Prostate gland (tissue), 2 donors: Measurements from ENCODE around the gene BSPH1.
"Not testable (repeated sequence)": the region's sequence is repeated elsewhere in the genome, so short reads cannot be mapped to it uniquely, and the experiment has no call there.

Experiments used
- CTCF ChIP-seq, 4 experiments: fragments of 200-600 bp in 2 of 4; fragments of 450-650 bp in 2 of 4; sonication (generic) in 2 of 4; IDR thresholded peaks; 1 replicate in 3 of 4; 2 replicates in 1 of 4; pipeline ENCODE4 v1.5.1; 2016 to 2019; ENCODE audit warnings: antibody characterized with exemption in 4 of 4, mild to moderate bottlenecking in 2 of 4, moderate library complexity in 2 of 4
- POLR2A ChIP-seq: fragments of 450-650 bp; IDR thresholded peaks from one replicate; pipeline ENCODE4 v1.6.1; 2016; ENCODE audit warnings: antibody characterized with exemption, mild to moderate bottlenecking
- POLR2AphosphoS5 ChIP-seq: sonication (generic); formaldehyde crosslinking; IDR thresholded peaks from one replicate; pipeline ENCODE4 v1.6.1; 2017; ENCODE audit warnings: antibody characterized with exemption

- TF ChIP-seq CTCF (IDR thresholded peaks at IDR 0.05), result peak in 1 of 4 experiments; percentile 25
- TF ChIP-seq POLR2A, POLR2AphosphoS5: not testable (repeated sequence)
Measured at GRCh38 chr19:47949852-47950521, 42.0 kb downstream of the BSPH1 start.
